ENCODE measurements around the gene CEP85.

DNA sequence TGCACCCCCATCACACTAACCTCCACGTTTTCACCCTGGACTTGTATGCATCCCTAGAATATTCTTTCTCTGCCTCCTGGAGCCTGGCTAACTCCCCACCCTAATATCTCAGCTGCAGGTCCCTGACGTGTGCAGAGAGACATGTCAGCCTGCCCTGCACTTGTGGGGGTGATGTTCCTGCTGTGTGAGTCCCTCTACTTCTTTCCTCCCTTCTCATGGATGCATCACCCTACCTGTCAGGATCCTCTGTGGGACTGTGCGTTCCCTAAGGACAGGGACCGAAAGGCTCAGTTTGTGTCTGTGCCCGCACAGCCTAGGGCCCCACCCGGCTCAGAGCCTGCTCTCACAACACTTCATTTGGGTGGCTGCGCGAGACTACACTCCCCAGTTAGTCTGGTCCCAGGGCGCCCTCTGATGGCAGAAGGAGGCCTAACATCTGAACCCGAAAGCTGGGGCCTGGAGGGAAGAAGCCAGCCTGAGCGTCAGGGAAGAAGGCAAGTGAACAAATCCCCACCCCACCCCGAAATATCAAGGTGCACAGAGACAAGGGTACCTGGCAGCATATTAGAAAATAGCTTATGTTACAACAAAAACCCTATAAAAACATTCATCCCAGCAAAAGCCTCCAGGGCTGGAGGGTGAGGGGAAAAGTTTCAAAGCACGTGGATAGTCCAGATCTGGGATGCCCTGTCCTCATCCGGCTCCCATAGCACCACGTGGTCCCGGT lies 87.5 kb downstream of the CEP85 start:
- peak in 1 of 3 donors; percentile 37 for TF ChIP-seq POLR2AphosphoS5 (IDR thresholded peaks at IDR 0.05)
- TF ChIP-seq, protein P1, sequence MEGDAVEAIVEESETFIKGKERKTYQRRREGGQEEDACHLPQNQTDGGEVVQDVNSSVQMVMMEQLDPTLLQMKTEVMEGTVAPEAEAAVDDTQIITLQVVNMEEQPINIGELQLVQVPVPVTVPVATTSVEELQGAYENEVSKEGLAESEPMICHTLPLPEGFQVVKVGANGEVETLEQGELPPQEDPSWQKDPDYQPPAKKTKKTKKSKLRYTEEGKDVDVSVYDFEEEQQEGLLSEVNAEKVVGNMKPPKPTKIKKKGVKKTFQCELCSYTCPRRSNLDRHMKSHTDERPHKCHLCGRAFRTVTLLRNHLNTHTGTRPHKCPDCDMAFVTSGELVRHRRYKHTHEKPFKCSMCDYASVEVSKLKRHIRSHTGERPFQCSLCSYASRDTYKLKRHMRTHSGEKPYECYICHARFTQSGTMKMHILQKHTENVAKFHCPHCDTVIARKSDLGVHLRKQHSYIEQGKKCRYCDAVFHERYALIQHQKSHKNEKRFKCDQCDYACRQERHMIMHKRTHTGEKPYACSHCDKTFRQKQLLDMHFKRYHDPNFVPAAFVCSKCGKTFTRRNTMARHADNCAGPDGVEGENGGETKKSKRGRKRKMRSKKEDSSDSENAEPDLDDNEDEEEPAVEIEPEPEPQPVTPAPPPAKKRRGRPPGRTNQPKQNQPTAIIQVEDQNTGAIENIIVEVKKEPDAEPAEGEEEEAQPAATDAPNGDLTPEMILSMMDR (IDR thresholded peaks at IDR 0.05): peak; percentile 83 to 93 (median 92)
